ENCODE results near the gene UBE3C.

UBE3C gene

GRCh38 chr7:157133304-157133703 lies 5.4 kb upstream of the UBE3C start:
- in situ Hi-C loops (cut with HindIII; ENCODE audit: low pct_ligation_motif_present, low sequenced_read_pairs) = no loop called here
- Histone ChIP-seq H3K27me3 (replicated peaks) (no peaks in the 10 kb centered on the region), H3K4me3 (ENCODE audit: low read depth, low read length) (no peak overlapping the region), H3K27ac (no peak overlapping the region), H3K36me3 (replicated peaks) (no peaks in the 10 kb centered on the region)
- no peak for TF ChIP-seq CTCF (IDR thresholded peaks at IDR 0.05; ENCODE audit: low read depth, low read length, missing control alignments)
- DNase-seq = no peak

DNA sequence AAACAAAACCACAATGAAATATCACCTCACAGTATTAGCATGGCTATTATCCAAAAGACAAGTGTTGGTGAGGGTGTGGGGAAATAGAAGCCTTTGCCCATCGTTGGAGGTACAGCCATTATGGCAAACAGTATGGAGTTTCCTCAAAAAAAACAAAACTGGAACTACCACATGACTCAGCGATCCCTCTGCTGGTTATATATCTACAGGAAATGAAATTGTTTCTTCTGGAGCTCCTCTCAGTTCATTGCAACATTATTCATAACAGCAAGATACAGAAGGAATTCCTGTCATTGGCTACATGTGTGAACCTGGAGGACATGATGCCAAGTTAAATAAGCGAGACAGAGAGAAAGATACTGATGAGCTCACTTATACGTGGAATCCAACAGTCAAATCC lies 2.4 kb upstream of the UBE3C start:
- Histone ChIP-seq H3K27ac (peak overlapping the region; percentile 23), H3K36me3 (replicated peaks) (no peaks in the 10 kb centered on the region), H3K4me3 (ENCODE audit: low read depth, low read length) (no peak overlapping the region), H3K27me3 (replicated peaks) (no peaks in the 10 kb centered on the region)
- in situ Hi-C loops (cut with HindIII; ENCODE audit: low pct_ligation_motif_present, low sequenced_read_pairs) = no loop called here
- TF ChIP-seq CTCF (IDR thresholded peaks at IDR 0.05; ENCODE audit: low read depth, low read length, missing control alignments) = peak; percentile 26
- DNase-seq = peak; percentile 80

DNA sequence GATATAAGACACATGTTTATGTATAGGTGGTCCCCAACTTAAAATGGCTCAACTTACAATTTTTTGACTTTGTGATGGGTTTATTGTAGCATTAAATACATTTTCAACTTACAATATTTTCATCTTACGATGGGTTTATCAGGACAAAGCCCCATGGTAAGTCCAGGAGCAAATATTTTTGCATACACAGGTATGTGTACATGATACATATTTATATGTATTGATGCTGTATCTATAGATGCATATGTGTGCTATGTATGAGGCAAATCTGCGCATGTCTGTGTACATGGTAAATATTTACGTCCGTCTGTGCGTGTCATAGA lies 664 bp upstream of the UBE3C start:
- in situ Hi-C loops (cut with HindIII; ENCODE audit: low pct_ligation_motif_present, low sequenced_read_pairs) = no loop called here

DNA sequence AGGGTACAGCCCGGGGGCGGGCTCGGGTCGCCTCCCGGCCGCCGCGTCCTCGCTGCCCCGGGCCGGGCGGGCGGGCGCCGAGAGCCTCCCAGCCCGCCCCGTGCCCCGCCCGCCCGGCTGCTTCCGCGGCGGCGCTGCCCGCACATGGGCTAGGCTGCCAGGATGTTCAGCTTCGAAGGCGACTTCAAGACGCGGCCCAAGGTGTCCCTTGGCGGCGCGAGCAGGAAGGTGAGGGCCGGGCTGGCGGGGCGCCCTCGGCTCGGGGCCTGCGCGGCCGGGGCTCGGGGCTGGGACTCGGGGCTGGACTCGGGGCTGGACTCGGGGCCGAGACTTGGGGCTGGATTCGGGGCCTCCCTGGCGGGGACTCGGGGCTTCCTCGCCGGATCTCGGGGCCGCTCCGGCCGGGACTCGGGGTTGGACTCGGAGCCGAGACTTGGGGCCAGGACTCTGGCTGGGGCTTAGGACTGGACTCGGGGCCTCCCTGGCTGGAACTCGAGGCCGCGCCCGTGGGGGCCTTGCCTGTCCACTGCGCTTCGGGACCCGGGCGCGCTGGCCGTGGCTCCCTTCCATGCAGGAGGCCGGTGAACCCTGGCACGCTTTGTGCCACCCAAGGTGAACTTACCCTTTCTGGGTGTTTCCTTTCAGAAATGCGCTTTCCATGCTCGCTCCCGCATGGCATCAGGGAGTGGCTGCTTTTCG lies 534 bp downstream of the UBE3C start:
- peak; percentile 3 for DNase-seq
- in situ Hi-C loops (cut with HindIII; ENCODE audit: low pct_ligation_motif_present, low sequenced_read_pairs) = no loop called here
- peak overlapping the region; percentile 72 for H3K27ac ChIP-seq
- H3K27me3 ChIP-seq (replicated peaks) = no peaks in the 10 kb centered on the region
- peak overlapping the region; percentile 85 for H3K4me3 ChIP-seq (ENCODE audit: low read depth, low read length)
- TF ChIP-seq CTCF (IDR thresholded peaks at IDR 0.05; ENCODE audit: low read depth, low read length, missing control alignments) = no peak
- peaks cover 5% of the 10 kb centered on the region for H3K36me3 ChIP-seq (replicated peaks)

More for the DNA sequence above, 664 bp upstream of the UBE3C start:
- Histone ChIP-seq H3K27ac (peak overlapping the region; percentile 74), H3K36me3 (replicated peaks) (peaks cover 5% of the 10 kb centered on the region), H3K27me3 (replicated peaks) (no peaks in the 10 kb centered on the region), H3K4me3 (ENCODE audit: low read depth, low read length) (peak overlapping the region; percentile 60)
- DNase-seq = no peak
- no peak for TF ChIP-seq CTCF (IDR thresholded peaks at IDR 0.05; ENCODE audit: low read depth, low read length, missing control alignments)

GRCh38 chr7:157139810-157140510 lies 1.2 kb downstream of the UBE3C start:
- peak; percentile 7 for DNase-seq
- TF ChIP-seq CTCF (IDR thresholded peaks at IDR 0.05; ENCODE audit: low read depth, low read length, missing control alignments) = no peak
- H3K27me3 ChIP-seq (replicated peaks) = no peaks in the 10 kb centered on the region
- in situ Hi-C loops (cut with HindIII; ENCODE audit: low pct_ligation_motif_present, low sequenced_read_pairs) = no loop called here
- H3K4me3 ChIP-seq (ENCODE audit: low read depth, low read length) = peak overlapping the region; percentile 85
- H3K36me3 ChIP-seq (replicated peaks) = peaks cover 5% of the 10 kb centered on the region
- peak overlapping the region; percentile 72 for H3K27ac ChIP-seq
